Panc1 (cell line): Measurements from ENCODE around the gene ELAVL1. TPM values are rescaled to one million over a fixed set of nuclear protein-coding genes. Genes with fewer than 3 reads are reported as not detected.

Experiments used
- ATAC-seq: fragments of 200-7000 bp; cut with Tn5 transposase; 2 replicates; pipeline ENCODE4 v1.9.1; 2020; ENCODE audit warnings: mild to moderate bottlenecking, moderate library complexity
- BruUV-seq: library from RNA; stranded (reverse); fragments of 400-500 nt; replicated peaks from 2 replicates; lab custom pipeline; 2021; lab: Mats Ljungman, UMichigan
- CTCF ChIA-PET: fragments of 300-600 bp; sonication (Branson Sonifier 250); formaldehyde crosslinking; loops from one replicate; lab custom pipeline; 2022; ENCODE audit warnings: antibody characterized with exemption; lab: Charles Lee
- POLR2A ChIA-PET: fragments of 300-600 bp; sonication (Branson Sonifier 250); formaldehyde crosslinking; loops from one replicate; lab custom pipeline; 2022; ENCODE audit warnings: antibody characterized with exemption; lab: Charles Lee
- DNase-seq: peaks from one replicate; pipeline ENCODE4 v3.0.0-alpha.2; 2010; ENCODE audit warnings: low read depth, low spot score
- H3K27ac ChIP-seq: 2 replicates; pipeline ENCODE4 v1.5.1; 2011; ENCODE audit warnings: mild to moderate bottlenecking, low read length, inconsistent platforms
- H3K27me3 ChIP-seq: fragments of 200-500 bp; sonication (Bioruptor generic); 2 replicates; pipeline ENCODE4 v1.6.0; 2014; ENCODE audit warnings: low read length, inconsistent platforms; ENCODE audit not compliant: control insufficient read depth, insufficient read depth
- H3K36me3 ChIP-seq: fragments of 200-500 bp; sonication (Bioruptor generic); 2 replicates; pipeline ENCODE4 v1.5.1; 2014; ENCODE audit warnings: inconsistent platforms, mild to moderate bottlenecking, low read length, moderate library complexity; ENCODE audit not compliant: control insufficient read depth, insufficient read depth
- H3K4me1 ChIP-seq: 2 replicates; pipeline ENCODE4 v1.5.1; 2011; ENCODE audit warnings: inconsistent platforms, mild to moderate bottlenecking, low read length, moderate library complexity; ENCODE audit not compliant: control insufficient read depth, insufficient read depth
- H3K4me3 ChIP-seq, 2 experiments: 2 replicates each; pipeline ENCODE4 v1.5.1; 2011 to 2012; ENCODE audit warnings: low read depth in 2 of 2, low read length in 2 of 2, mild to moderate bottlenecking in 2 of 2, inconsistent platforms in 1 of 2, moderate library complexity in 1 of 2
- H3K9me3 ChIP-seq: fragments of 200-500 bp; sonication (Bioruptor generic); 2 replicates; pipeline ENCODE4 v1.5.1; 2014; ENCODE audit warnings: low read depth, mild to moderate bottlenecking, inconsistent platforms, low read length, moderate library complexity; ENCODE audit not compliant: control insufficient read depth, insufficient read depth
- CTCF ChIP-seq: fragments of 450-650 bp; IDR thresholded peaks from 2 replicates; pipeline ENCODE4 v1.5.1; 2017; ENCODE audit warnings: mild to moderate bottlenecking
- POLR2AphosphoS5 ChIP-seq: IDR thresholded peaks from 2 replicates; pipeline ENCODE4 v1.6.1; 2012; ENCODE audit warnings: mild to moderate bottlenecking, low read depth, low read length, moderate library complexity
- REST ChIP-seq, 2 experiments: IDR thresholded peaks; 2 replicates each; pipeline ENCODE4 v1.6.1; 2011 to 2012; ENCODE audit warnings: low read depth in 2 of 2, control low read depth in 1 of 2, low read length in 1 of 2, mild to moderate bottlenecking in 1 of 2, moderate library complexity in 1 of 2; ENCODE audit not compliant: insufficient read depth in 1 of 2
- SIN3A ChIP-seq: IDR thresholded peaks from 2 replicates; pipeline ENCODE4 v1.6.1; 2012; ENCODE audit warnings: low read depth, mild to moderate bottlenecking, low read length, moderate library complexity, borderline replicate concordance; ENCODE audit not compliant: insufficient read depth
- TCF7L2 ChIP-seq: IDR thresholded peaks from 2 replicates; pipeline ENCODE4 v1.6.1; 2011; ENCODE audit warnings: mild to moderate bottlenecking, low read depth, low read length, inconsistent platforms
- in situ Hi-C: cut with HindIII; loops from 2 replicates; pipeline ENCODE4 v1.10.0; 2016; ENCODE audit warnings: low sequenced_read_pairs, low pct_unique_long_range_greater_than_20kb
- intact Hi-C: fragments of 100-400 bp; cut with micrococcal nuclease; formaldehyde crosslinking; loops from one replicate; pipeline ENCODE4 v1.10.0; 2022; ENCODE audit not compliant: unreplicated experiment
- total RNA-seq: library from RNA; stranded (reverse); gene quantifications from one replicate; pipeline ENCODE4 v1.2.1, GENCODE V29; 2021; ENCODE audit not compliant: unreplicated experiment

ELAVL1 gene
- total RNA-seq, 1 experiment from 2014 or later, result 123 TPM

GRCh38 chr19:7976461-7976860, 29.0 kb downstream of the ELAVL1 start:
- no TSS peak for BruUV-seq
- no peak overlapping the region for H3K27ac ChIP-seq
- H3K9me3 ChIP-seq, result no peaks in the 10 kb centered on the region
- H3K36me3 ChIP-seq, result peaks cover 3% of the 10 kb centered on the region
- ChIA-PET POLR2A (no interaction called here), CTCF (no interaction called here)
- no peaks in the 10 kb centered on the region for H3K4me1 ChIP-seq
- in situ Hi-C loops (no loop called here), intact Hi-C loops (no loop called here)
- ATAC-seq, result no peak
- no peak overlapping the region for H3K4me3 ChIP-seq
- H3K27me3 ChIP-seq, result no peaks in the 10 kb centered on the region
- DNase-seq, result no peak
- TF ChIP-seq REST (IDR thresholded peaks at IDR 0.05; ENCODE audit: insufficient read depth in 1 of 2, low read depth in 2 of 2, low read length in 1 of 2) (no peak), SIN3A (no peak), POLR2AphosphoS5 (no peak), CTCF (no peak), TCF7L2 (no peak)

- ChIA-PET CTCF (no interaction called here), POLR2A (no interaction called here)
- DNase-seq (no peak), ATAC-seq (no peak)
- no peaks in the 10 kb centered on the region for H3K9me3 ChIP-seq
- intact Hi-C loops, result no loop called here
- H3K27ac ChIP-seq, result no peak overlapping the region
- TF ChIP-seq CTCF (no peak), REST (IDR thresholded peaks at IDR 0.05; ENCODE audit: insufficient read depth in 1 of 2, low read depth in 2 of 2, low read length in 1 of 2) (no peak), POLR2AphosphoS5 (no peak), TCF7L2 (no peak)
- no peaks in the 10 kb centered on the region for H3K27me3 ChIP-seq
- in situ Hi-C loops, result no loop called here
- H3K4me1 ChIP-seq, result no peaks in the 10 kb centered on the region
- BruUV-seq, result no TSS peak
- H3K36me3 ChIP-seq, result peaks cover 3% of the 10 kb centered on the region
- no peak overlapping the region for H3K4me3 ChIP-seq
Measured at GRCh38 chr19:7975037-7975436, 30.4 kb downstream of the ELAVL1 start.
